A673 (cell line): ENCODE data around the gene CLIC5. TPM values are rescaled to one million over a fixed set of nuclear protein-coding genes. Genes with fewer than 3 reads are reported as not detected.

Source experiments
- BruUV-seq: library from RNA; stranded (reverse); fragments of 400-500 nt; replicated peaks from 2 replicates; lab custom pipeline; 2021; lab: Mats Ljungman, UMichigan
- CTCF ChIA-PET: fragments of 300-600 bp; sonication (Branson Sonifier 250); formaldehyde crosslinking; loops from one replicate; lab custom pipeline; 2022; ENCODE audit warnings: antibody characterized with exemption; lab: Charles Lee
- POLR2A ChIA-PET: fragments of 300-600 bp; sonication (Branson Sonifier 250); formaldehyde crosslinking; loops from one replicate; lab custom pipeline; 2022; ENCODE audit warnings: antibody characterized with exemption; ENCODE audit not compliant: low non-redundant PET; lab: Charles Lee
- DNase-seq: peaks from one replicate; pipeline ENCODE4 v3.0.0-alpha.2; 2015; ENCODE audit warnings: low spot score
- H3K27ac ChIP-seq: fragments of 200-600 bp; sonication (generic); 2 replicates; pipeline ENCODE4 v1.5.1; 2016; ENCODE audit warnings: mixed run types, low read depth, mild to moderate bottlenecking, mixed read lengths, antibody characterized with exemption, low read length; ENCODE audit not compliant: poor library complexity, severe bottlenecking
- H3K27me3 ChIP-seq: fragments of 200-600 bp; sonication (generic); replicated peaks from 2 replicates; pipeline ENCODE4 v1.6.1; 2017; ENCODE audit warnings: mixed run types, low read depth, mild to moderate bottlenecking, mixed read lengths, antibody characterized with exemption, low read length; ENCODE audit not compliant: insufficient read depth, poor library complexity
- H3K36me3 ChIP-seq: fragments of 200-600 bp; sonication (generic); 2 replicates; pipeline ENCODE4 v1.6.1; 2016; ENCODE audit warnings: mixed run types, mild to moderate bottlenecking, mixed read lengths, antibody characterized with exemption, low read length; ENCODE audit not compliant: insufficient read depth, poor library complexity, severe bottlenecking
- H3K4me1 ChIP-seq: fragments of 200-600 bp; sonication (generic); 2 replicates; pipeline ENCODE4 v1.6.1; 2017; ENCODE audit warnings: mixed run types, mild to moderate bottlenecking, mixed read lengths, antibody characterized with exemption, low read length; ENCODE audit not compliant: insufficient read depth, poor library complexity, severe bottlenecking
- H3K4me3 ChIP-seq: fragments of 200-600 bp; sonication (generic); 2 replicates; pipeline ENCODE4 v1.5.1; 2016; ENCODE audit warnings: low read depth, mixed run types, mild to moderate bottlenecking, mixed read lengths, low read length; ENCODE audit not compliant: poor library complexity, severe bottlenecking
- H3K9me3 ChIP-seq: fragments of 200-600 bp; sonication (generic); 2 replicates; pipeline ENCODE4 v1.6.1; 2016; ENCODE audit warnings: mixed run types, low read depth, mild to moderate bottlenecking, mixed read lengths, antibody characterized with exemption, low read length; ENCODE audit not compliant: poor library complexity, severe bottlenecking
- EZH2 ChIP-seq: fragments of 200-600 bp; sonication (generic); IDR thresholded peaks from 2 replicates; pipeline ENCODE4 v1.6.1; 2017; ENCODE audit warnings: borderline replicate concordance, low read depth, mild to moderate bottlenecking, mixed read lengths, antibody characterized with exemption, low read length; ENCODE audit not compliant: poor library complexity, severe bottlenecking
- intact Hi-C: fragments of 100-400 bp; cut with micrococcal nuclease; formaldehyde crosslinking; loops from one replicate; pipeline ENCODE4 v1.10.0; 2022; ENCODE audit not compliant: unreplicated experiment
- total RNA-seq: library from RNA; stranded (reverse); gene quantifications from 2 replicates; pipeline ENCODE4 v1.2.3, GENCODE V29; 2021
- TF ChIP-seq, protein P1 (sequence below): fragments of 300-800, 200-600 bp; sonication (generic); conservative IDR thresholded peaks from 2 replicates; pipeline ENCODE4 v1.5.1; 2017; ENCODE audit warnings: low read depth, mild to moderate bottlenecking, antibody characterized with exemption, low read length, moderate library complexity, mixed read lengths

CLIC5 gene
- total RNA-seq, 1 experiment from 2014 or later: not detected

- intact Hi-C loops: loop anchor here (5.0 to 10.0 kb wide), 2 partner anchors 490 to 1448 kb away; no protein-coding TSS in a partner anchor
- BruUV-seq: no TSS peak
- Histone ChIP-seq H3K4me3 (no peak overlapping the region), H3K9me3 (no peaks in the 10 kb centered on the region), H3K36me3 (no peaks in the 10 kb centered on the region), H3K4me1 (no peaks in the 10 kb centered on the region), H3K27ac (no peak overlapping the region), H3K27me3 (no peaks in the 10 kb centered on the region)
- POLR2A ChIA-PET: no interaction called here
- no peak for DNase-seq
- TF ChIP-seq EZH2: no peak
- TF ChIP-seq, protein P1, sequence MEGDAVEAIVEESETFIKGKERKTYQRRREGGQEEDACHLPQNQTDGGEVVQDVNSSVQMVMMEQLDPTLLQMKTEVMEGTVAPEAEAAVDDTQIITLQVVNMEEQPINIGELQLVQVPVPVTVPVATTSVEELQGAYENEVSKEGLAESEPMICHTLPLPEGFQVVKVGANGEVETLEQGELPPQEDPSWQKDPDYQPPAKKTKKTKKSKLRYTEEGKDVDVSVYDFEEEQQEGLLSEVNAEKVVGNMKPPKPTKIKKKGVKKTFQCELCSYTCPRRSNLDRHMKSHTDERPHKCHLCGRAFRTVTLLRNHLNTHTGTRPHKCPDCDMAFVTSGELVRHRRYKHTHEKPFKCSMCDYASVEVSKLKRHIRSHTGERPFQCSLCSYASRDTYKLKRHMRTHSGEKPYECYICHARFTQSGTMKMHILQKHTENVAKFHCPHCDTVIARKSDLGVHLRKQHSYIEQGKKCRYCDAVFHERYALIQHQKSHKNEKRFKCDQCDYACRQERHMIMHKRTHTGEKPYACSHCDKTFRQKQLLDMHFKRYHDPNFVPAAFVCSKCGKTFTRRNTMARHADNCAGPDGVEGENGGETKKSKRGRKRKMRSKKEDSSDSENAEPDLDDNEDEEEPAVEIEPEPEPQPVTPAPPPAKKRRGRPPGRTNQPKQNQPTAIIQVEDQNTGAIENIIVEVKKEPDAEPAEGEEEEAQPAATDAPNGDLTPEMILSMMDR: no peak
- CTCF ChIA-PET: interaction anchor here (0.6 to 0.7 kb wide), 2 partner anchors 18 to 712 kb away, joined by 4 to 6 read pairs; no protein-coding TSS in a partner anchor
These were observed 90.8 kb downstream of the CLIC5 start for GRCh38 chr6:45924763-45925342.

DNA sequence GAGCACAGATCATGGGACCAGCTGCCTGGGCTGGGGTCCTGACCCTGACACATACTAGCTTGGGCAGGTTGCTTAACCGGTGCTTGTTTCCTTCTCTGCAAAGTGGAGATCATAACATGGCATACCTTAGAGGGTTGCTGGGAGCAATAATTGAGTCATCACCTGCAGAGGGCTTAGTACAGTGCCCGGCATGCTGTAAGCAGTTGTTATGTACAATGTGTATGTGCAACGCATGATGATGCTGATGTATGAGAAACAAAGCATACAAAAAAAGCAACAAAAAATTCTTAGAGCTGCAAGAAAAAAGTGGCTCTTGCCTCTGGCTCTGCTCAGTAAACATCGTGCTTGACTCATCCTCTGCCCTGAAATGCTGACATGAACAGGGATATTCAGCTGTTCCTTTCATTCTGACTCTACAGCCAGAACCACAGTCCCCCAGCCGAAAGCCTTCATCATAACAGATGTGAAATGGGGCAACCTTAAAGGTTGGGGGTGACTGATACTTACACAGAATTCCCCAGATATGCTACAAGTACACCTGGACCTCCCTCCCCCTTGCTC is 91.7 kb downstream of the CLIC5 start:
- H3K27me3 ChIP-seq: no peaks in the 10 kb centered on the region
- H3K4me3 ChIP-seq: no peak overlapping the region
- no peaks in the 10 kb centered on the region for H3K9me3 ChIP-seq
- H3K36me3 ChIP-seq: no peaks in the 10 kb centered on the region
- no peaks in the 10 kb centered on the region for H3K4me1 ChIP-seq
- no peak overlapping the region for H3K27ac ChIP-seq
- no peak for DNase-seq
- no peak for TF ChIP-seq EZH2
- TF ChIP-seq, protein P1: no peak
- CTCF ChIA-PET: no interaction called here
- intact Hi-C loops: loop anchor here (2.0 to 10.0 kb wide), 4 partner anchors 489 to 1447 kb away; no protein-coding TSS in a partner anchor
- BruUV-seq: no TSS peak
- POLR2A ChIA-PET: no interaction called here

- Histone ChIP-seq H3K9me3 (no peaks in the 10 kb centered on the region), H3K27ac (no peak overlapping the region), H3K27me3 (no peaks in the 10 kb centered on the region), H3K36me3 (no peaks in the 10 kb centered on the region), H3K4me3 (no peak overlapping the region), H3K4me1 (no peaks in the 10 kb centered on the region)
- POLR2A ChIA-PET: interaction anchor here (0.9 kb wide), 1 partner anchor 981 kb away, joined by 4 read pairs; no protein-coding TSS in a partner anchor
- intact Hi-C loops: loop anchor here (2.0 to 10.0 kb wide), 4 partner anchors 488 to 1446 kb away; no protein-coding TSS in a partner anchor
- no TSS peak for BruUV-seq
- TF ChIP-seq, protein P1: peak; percentile 76
- no peak for TF ChIP-seq EZH2
- DNase-seq: peak; percentile 66
- CTCF ChIA-PET: interaction anchor here (0.5 to 1.7 kb wide), 10 partner anchors 8 to 1447 kb away, joined by 3 to 11 read pairs (median 4); partner anchors contain the start of gene SUPT3H
These were observed 92.8 kb downstream of the CLIC5 start for GRCh38 chr6:45922728-45923351.
